Skin epidermis (tissue), 12 donors: ENCODE data around the gene FOXA3.
A peak's percentile ranks its signal among the peaks of the same experiment; 100 is the strongest.

Experiments
- H3K27ac ChIP-seq, 21 experiments: fragments of 200-600 bp; sonication (generic) in 11 of 21; one replicate each; pipeline ENCODE4 v1.5.0; 2020; ENCODE audit warnings: mild to moderate bottlenecking in 3 of 21, inconsistent platforms in 2 of 21, moderate library complexity in 2 of 21
- H3K4me3 ChIP-seq, 7 experiments: fragments of 200-600 bp; sonication (generic) in 2 of 7; one replicate each; pipeline ENCODE4 v1.5.0; 2020; ENCODE audit warnings: inconsistent platforms in 2 of 7, mild to moderate bottlenecking in 2 of 7, moderate library complexity in 1 of 7

FOXA3 gene

GRCh38 chr19:45870798-45871197 is 6.7 kb downstream of the FOXA3 start:
- Histone ChIP-seq H3K4me3 (no peak overlapping the region), H3K27ac (no peak overlapping the region)

DNA sequence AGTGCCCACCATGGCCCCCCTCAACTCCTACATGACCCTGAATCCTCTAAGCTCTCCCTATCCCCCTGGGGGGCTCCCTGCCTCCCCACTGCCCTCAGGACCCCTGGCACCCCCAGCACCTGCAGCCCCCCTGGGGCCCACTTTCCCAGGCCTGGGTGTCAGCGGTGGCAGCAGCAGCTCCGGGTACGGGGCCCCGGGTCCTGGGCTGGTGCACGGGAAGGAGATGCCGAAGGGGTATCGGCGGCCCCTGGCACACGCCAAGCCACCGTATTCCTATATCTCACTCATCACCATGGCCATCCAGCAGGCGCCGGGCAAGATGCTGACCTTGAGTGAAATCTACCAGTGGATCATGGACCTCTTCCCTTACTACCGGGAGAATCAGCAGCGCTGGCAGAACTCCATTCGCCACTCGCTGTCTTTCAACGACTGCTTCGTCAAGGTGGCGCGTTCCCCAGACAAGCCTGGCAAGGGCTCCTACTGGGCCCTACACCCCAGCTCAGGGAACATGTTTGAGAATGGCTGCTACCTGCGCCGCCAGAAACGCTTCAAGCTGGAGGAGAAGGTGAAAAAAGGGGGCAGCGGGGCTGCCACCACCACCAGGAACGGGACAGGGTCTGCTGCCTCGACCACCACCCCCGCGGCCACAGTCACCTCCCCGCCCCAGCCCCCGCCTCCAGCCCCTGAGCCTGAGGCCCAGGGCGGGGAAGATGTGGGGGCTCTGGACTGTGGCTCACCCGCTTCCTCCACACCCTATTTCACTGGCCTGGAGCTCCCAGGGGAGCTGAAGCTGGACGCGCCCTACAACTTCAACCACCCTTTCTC is 8.2 kb downstream of the FOXA3 start:
- Histone ChIP-seq H3K4me3 (no peak overlapping the region), H3K27ac (no peak overlapping the region)

DNA sequence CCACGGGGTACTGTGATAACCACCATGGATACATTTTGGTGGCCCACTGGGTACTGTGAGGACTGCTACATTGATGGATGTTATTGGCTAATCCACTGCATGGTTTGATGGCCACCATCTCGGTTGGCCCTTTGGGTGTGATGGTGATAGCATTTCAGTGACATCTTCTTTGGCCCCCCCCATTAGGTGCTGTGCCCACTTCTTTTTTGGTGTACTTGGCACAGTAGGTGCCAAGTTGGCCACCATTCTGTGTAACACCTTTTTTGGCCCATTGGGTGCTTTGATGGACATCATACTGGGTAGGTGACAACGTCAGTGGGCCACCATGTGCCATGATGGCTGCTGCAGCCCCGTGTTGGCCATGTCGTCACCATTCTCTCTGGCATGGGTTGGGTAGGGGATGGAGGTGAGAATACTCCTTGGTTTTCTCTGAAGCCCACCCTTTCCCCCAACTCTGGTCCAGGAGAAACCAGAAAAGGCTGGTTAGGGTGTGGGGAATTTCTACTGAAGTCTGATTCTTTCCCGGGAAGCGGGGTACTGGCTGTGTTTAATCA is 9.2 kb downstream of the FOXA3 start:
- Histone ChIP-seq H3K27ac (no peak overlapping the region), H3K4me3 (no peak overlapping the region)

GRCh38 chr19:45874620-45874966 is 10.5 kb downstream of the FOXA3 start:
- Histone ChIP-seq H3K4me3 (no peak overlapping the region), H3K27ac (no peak overlapping the region)

DNA sequence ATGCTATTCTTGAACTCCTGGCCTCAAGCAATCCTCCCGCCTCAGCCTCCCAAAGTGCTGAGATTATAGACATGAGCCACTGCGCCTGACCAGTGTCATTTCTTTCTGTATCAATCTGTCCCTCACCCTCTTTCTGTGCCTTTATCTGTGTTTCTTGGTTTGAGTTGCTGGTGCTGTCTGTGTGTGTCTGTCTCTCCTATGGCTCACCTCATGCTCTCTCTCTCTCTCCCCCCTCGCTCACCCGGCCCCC is 12.0 kb downstream of the FOXA3 start:
- Histone ChIP-seq H3K27ac (peak overlapping the region in 15 of 21 experiments; percentile 35 to 89 (median 72)), H3K4me3 (no peak overlapping the region)

- Histone ChIP-seq H3K27ac (peak overlapping the region in 19 of 21 experiments; percentile 2 to 89 (median 70)), H3K4me3 (peak overlapping the region in 3 of 7 experiments; percentile 6 to 12 (median 10))
Measured at GRCh38 chr19:45876411-45877197, 12.5 kb downstream of the FOXA3 start.

DNA sequence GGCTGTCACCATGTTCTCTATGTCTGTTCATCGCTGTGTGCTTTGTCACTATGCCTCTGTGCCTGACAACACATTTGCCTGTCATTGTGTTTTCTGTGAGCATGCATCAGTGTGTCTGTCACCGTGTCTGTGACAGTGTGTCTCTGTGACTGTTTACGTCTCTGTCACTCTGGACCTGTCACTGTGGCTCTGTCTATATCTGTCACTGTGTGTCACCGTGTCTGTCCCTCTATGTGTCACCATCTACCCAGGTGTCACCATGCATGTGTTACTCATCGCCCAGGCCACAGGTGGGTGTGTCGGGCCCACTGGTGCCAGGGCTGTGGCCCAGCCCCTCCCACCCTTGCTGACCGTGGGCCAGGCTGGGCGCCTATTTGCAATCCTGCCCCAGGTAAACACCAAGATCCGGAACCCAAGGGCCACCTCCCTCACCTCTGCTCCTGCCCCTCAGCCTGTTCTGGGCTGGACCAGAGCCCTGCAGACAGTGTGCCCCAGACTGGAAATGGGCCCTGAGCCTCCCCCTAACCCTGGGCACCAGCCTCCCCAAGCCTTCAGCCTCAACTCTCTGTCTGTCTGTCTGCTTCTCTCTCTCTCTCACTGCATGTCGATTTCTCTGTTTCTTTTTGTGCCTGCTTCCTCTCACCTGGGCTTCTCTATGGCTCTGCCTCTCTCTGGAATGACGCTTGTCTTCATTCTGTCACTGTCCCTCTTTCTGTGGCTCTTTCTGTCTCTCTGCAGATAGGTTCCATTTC is 14.1 kb downstream of the FOXA3 start:
- Histone ChIP-seq H3K27ac (peak overlapping the region in 1 of 21 experiments; percentile 5), H3K4me3 (no peak overlapping the region)

- no peak overlapping the region for H3K27ac ChIP-seq
Measured at GRCh38 chr19:45879055-45879454, 14.9 kb downstream of the FOXA3 start.

DNA sequence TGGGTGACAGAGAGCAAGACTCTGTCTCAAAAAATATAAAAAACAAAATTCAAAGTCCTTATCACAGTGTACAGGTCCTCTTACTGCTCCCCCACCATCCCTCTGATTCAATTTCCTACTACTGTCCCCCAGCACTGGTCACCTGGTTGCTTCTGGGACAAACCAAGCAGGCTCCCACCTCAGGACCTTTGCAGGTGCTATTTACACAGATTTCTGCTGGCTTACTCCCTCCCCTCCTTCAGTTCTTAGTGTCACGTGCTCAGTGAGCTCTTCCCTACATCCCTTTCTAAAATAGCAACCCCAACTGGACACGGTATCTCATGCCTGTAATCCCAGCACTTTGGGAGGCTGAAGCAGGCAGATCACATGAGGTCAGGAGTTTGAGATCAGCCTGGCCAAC is 15.8 kb downstream of the FOXA3 start:
- Histone ChIP-seq H3K27ac (no peak overlapping the region), H3K4me3 (no peak overlapping the region)

More at GRCh38 chr19:45879055-45879454, 14.9 kb downstream of the FOXA3 start:
- no peak overlapping the region for H3K4me3 ChIP-seq

DNA sequence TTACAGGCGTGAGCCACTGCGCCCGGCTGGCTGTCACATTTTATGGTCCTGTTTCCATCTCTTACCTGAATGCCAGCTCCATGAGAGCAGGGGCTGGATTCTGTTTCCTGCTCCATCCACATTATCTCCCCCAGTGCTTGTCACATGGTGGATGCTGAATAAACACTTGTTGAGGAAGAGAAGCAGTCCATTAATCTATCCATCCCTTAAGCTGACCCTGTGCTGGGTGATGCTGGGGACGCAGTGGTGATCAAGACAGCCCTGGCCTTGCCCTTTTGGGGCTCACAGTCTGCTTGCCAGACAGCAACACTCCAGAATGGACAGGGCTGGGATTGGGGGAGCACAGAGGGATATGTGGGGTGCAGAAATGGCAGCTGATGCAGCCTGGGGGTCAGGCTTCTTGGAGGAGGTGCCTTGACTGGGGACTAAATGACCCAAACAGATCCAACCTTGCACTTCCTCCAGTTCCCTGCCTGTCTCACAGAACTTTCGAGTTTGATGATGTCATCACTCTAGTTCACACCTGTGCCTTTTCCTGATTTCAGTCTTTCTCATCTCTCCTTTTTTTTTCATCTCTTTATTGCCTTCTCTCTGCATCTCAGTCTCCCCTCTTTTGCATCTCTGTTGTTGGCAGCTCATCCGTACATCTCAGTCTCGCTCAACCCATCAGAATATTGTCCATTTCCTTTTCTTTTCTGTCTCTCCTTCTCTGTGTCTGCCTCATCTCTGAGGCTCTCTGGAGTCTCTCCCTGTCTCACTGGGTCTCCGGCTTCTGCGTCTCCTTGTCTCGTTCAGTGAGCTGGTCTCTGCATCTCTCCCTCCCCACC is 17.2 kb downstream of the FOXA3 start:
- H3K27ac ChIP-seq: no peak overlapping the region
- H3K4me3 ChIP-seq: no peak overlapping the region

DNA sequence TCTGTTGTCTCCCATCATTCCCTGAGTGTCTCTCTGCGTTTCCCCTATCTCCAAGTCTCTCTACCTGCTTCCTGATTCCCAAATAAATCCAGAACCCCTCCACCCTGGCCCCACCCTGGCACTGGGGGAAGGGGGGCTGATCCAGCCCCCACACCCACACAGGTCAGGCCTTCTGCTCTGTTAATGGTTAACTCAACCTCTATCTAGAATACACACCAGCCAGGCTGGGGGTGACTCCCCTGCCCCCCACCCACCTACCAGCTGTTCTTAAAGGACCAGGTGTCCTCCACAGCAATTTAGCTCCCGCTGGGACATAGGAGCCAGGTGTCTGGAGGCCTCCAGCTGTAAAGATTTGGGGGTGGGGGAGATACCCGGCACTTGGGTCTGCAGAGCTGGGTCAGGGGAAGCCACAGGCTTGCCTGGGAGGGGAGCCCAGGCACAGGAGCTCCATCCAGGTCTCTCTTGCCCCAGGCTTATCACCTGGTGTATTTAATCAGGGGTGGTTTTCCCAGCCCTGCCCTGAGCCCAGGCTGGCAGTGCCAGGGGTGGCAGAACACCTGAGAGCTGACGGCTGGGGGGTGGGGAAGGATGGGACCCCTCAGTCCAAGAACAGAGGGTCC is 17.9 kb downstream of the FOXA3 start:
- H3K27ac ChIP-seq: peak overlapping the region in 2 of 21 experiments; percentile 15 to 52
- H3K4me3 ChIP-seq: no peak overlapping the region

GRCh38 chr19:45882652-45883585 is 18.8 kb downstream of the FOXA3 start:
- Histone ChIP-seq H3K4me3 (peak overlapping the region; percentile 5 to 44 (median 27)), H3K27ac (peak overlapping the region in 10 of 21 experiments; percentile 0 to 63 (median 18))

DNA sequence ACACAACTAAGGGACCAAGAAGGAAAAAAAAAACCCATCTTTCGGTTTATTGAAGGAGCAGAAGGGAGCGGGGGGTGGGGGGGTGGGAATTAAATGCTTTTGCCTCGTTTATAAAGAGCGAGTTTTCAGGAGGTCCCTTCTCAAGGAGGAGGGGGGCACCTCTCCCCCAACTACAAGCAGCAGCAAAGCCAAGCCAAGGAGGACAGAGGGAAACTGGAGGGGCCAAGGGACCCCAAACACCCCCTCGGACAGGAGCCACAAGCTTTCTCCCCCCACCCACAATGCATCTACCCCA is 19.4 kb downstream of the FOXA3 start:
- peak overlapping the region in 3 of 7 experiments; percentile 35 to 44 (median 42) for H3K4me3 ChIP-seq
- H3K27ac ChIP-seq: no peak overlapping the region

DNA sequence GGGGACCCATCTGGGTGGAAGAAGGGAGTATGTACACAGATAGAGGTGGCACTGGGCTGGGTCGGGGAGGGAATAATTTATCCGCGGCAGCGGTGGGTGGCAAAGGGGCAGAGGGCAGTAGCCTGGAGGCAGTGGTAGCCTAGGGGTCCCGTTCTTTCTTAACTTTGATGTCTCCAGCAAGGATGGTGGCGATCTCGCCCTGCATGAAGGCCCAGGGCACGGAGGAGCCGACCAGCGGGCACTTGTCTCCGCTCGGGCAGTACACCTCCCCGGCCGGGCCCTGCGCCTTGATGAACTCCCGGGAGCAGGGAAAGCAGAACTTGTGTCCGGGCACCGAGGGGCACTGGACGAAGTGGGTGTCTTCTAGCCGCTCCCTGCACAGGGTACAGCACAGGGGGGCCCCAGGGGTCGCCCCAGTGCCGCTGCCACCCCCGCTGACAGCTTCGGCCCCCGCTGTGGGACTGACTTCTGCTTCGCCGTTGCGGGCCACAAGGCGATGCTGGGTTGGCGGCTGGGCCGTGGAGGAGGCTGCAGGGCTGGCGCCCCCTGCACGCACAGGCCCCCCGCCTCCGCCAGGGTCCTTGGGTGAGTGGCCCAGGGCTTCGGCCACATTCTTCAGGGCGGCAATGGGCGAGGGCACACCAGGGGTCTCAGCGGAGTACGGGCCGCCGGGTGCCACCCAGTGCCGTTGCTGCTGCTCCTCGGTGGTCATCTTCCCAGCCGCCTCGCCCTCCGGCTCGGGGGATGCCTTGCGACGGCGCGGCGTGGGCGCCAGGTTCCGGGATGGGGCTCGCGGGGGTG is 20.0 kb downstream of the FOXA3 start:
- no peak overlapping the region for H3K27ac ChIP-seq
- peak overlapping the region in 1 of 7 experiments; percentile 42 for H3K4me3 ChIP-seq

- H3K27ac ChIP-seq: peak overlapping the region; percentile 59 to 97 (median 88)
Measured at GRCh38 chr19:45884682-45885555, 20.8 kb downstream of the FOXA3 start.

More at GRCh38 chr19:45884682-45885555, 20.8 kb downstream of the FOXA3 start:
- peak overlapping the region; percentile 42 to 93 (median 74) for H3K4me3 ChIP-seq
